ENCODE measurements around the gene ADAT3. TPM values are rescaled to one million over a fixed set of nuclear protein-coding genes. Genes with fewer than 3 reads are reported as not detected.

The ADAT3 gene
- polyA plus RNA-seq, 1 of the 3 experiments (the other 2 are of a cell fraction): 2.8 TPM

DNA sequence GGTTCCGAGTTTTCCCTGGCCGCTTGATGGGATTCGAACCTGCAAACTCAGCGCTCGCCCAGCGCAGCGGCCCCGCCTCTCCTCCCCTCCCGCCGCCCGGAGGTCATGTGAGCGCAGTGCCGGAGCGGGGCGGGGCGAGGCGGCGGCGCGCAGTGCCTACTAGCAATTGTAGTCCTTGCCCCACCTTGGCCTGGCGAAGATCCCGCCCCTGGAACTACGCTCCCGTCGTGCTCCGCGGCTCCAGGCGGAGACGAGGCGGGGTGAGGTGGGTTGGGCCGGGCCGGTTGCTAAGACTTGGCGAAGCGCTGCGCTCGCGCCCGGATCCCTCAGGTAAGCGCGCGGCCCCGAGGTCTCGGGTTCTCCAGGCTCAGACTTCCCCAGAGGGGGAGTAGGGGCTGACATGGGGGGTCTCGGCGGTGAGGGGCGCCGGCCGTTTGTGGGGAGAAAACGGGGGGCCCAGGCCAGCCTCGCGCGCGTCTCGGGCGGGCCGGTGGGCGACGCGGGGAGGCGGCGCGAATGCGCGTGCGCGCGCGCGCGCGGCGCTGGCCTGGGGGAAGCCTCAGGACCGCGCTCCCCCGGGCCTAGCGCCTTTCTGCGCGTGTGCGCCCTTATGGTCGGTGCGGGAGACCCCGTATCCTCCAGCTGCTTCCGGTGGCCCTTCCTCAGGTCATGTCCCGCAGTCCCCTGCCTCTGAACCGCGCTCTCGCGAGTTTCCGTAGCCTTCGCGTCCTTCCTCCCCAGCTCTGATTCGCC, at the start of gene ADAT3, which contains the start of gene SCAMP4 (continued):
- no peak for TF ChIP-seq RXRA (IDR thresholded peaks at IDR 0.05; ENCODE audit: borderline replicate concordance, low read depth)
- TF ChIP-seq RAD21 (IDR thresholded peaks at IDR 0.05; ENCODE audit: low read length): no peak
- TF ChIP-seq FOXM1 (IDR thresholded peaks at IDR 0.05; ENCODE audit: low read depth): no peak
- TF ChIP-seq SIN3A (IDR thresholded peaks at IDR 0.05; ENCODE audit: borderline replicate concordance, low read depth, low read length): peak; percentile 55; the same call in 1 of the 2 replicates
- peak; percentile 41; the same call in 1 of the 2 replicates for TF ChIP-seq RCOR1 (IDR thresholded peaks at IDR 0.05; ENCODE audit: low read length)
- no peak for TF ChIP-seq GATA2 (CRISPR knock-in tag; IDR thresholded peaks at IDR 0.05)
- TF ChIP-seq, protein P1, sequence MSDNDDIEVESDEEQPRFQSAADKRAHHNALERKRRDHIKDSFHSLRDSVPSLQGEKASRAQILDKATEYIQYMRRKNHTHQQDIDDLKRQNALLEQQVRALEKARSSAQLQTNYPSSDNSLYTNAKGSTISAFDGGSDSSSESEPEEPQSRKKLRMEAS (IDR thresholded peaks at IDR 0.05; ENCODE audit: low read depth): peak; percentile 63; the same call in 1 of the 2 replicates
- no peak for TF ChIP-seq MEF2A (IDR thresholded peaks at IDR 0.05; ENCODE audit: borderline replicate concordance, low read depth)
- no peak for TF ChIP-seq RFX5 (IDR thresholded peaks at IDR 0.05; ENCODE audit: low read length)
- no peak for TF ChIP-seq JUND (IDR thresholded peaks at IDR 0.05)
- TF ChIP-seq ELF1 (IDR thresholded peaks at IDR 0.05): peak; percentile 37; the same call in 1 of the 2 replicates
- no peak for TF ChIP-seq FOSL2 (IDR thresholded peaks at IDR 0.05; ENCODE audit: borderline replicate concordance, low read depth)
- no peak for TF ChIP-seq TCF12 (IDR thresholded peaks at IDR 0.05)
- TF ChIP-seq MXI1 (IDR thresholded peaks at IDR 0.05; ENCODE audit: low read depth, low read length): no peak; the same call in 1 of the 2 replicates
- TF ChIP-seq TEAD4 (IDR thresholded peaks at IDR 0.05; ENCODE audit: borderline replicate concordance, insufficient read depth): no peak

DNA sequence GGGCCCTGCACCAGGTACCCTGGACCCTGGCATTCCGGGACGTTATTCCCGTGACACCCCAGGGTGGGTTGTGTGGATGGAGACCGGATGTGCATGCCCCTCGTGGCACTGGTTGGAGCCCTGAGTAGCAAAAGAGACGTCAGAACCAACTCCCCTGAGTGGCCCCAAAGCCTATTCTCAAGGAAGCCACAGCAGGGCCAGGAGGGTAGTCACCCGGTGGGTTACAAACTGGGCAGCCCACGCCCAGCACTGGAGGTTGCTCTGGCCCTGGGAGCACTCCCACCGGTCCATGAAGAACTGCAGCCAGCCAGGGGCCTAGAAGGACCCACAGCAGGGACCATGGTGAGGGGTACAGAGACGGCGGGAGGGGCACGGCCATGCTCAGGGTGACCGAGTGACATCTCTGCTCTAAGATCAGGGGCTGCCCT, 49.4 kb upstream of the ADAT3 start:
- Histone ChIP-seq H3K79me2 (ENCODE audit: insufficient read depth) (peaks cover 97% of the 10 kb centered on the region), H2AFZ (ENCODE audit: low read depth) (no peak overlapping the region), H3K4me1 (ENCODE audit: control insufficient read depth in 1 of 2, insufficient read depth in 2 of 2, low read depth in 1 of 2, low read length in 1 of 2) (peaks cover 31 to 55% of the 10 kb centered on the region in 2 experiments; a peak in 3 of 4 replicates), H3K36me3 (replicated peaks in 1 of 2; ENCODE audit: control insufficient read depth in 1 of 2, insufficient read depth in 2 of 2, low read length in 1 of 2) (peaks cover 0 to 3% of the 10 kb centered on the region in 2 experiments), H3K9me3 (no peaks in the 10 kb centered on the region), H3K4me2 (peak overlapping the region; percentile 73), H3K4me3 (ENCODE audit: low read depth in 2 of 2, low read length in 1 of 2) (peak overlapping the region in 1 of 2 experiments; percentile 27; a peak in 2 of 4 replicates), H3F3A (replicated peaks; ENCODE audit: insufficient read depth) (peaks cover 12% of the 10 kb centered on the region), H3K9me2 (no peaks in the 10 kb centered on the region), H3K9ac (peak overlapping the region; percentile 47; the same call in 1 of the 2 replicates), H3K27ac (ENCODE audit: low read depth in 2 of 2, low read length in 1 of 2) (peak overlapping the region; percentile 46 to 87), H3K27me3 (ENCODE audit: insufficient read depth) (no peaks in the 10 kb centered on the region), H4K20me1 (ENCODE audit: insufficient read depth) (peaks cover 97% of the 10 kb centered on the region)
- TF ChIP-seq, protein P2, sequence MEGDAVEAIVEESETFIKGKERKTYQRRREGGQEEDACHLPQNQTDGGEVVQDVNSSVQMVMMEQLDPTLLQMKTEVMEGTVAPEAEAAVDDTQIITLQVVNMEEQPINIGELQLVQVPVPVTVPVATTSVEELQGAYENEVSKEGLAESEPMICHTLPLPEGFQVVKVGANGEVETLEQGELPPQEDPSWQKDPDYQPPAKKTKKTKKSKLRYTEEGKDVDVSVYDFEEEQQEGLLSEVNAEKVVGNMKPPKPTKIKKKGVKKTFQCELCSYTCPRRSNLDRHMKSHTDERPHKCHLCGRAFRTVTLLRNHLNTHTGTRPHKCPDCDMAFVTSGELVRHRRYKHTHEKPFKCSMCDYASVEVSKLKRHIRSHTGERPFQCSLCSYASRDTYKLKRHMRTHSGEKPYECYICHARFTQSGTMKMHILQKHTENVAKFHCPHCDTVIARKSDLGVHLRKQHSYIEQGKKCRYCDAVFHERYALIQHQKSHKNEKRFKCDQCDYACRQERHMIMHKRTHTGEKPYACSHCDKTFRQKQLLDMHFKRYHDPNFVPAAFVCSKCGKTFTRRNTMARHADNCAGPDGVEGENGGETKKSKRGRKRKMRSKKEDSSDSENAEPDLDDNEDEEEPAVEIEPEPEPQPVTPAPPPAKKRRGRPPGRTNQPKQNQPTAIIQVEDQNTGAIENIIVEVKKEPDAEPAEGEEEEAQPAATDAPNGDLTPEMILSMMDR (IDR thresholded peaks at IDR 0.05): no peak
- no peak for TF ChIP-seq TEAD4 (IDR thresholded peaks at IDR 0.05; ENCODE audit: borderline replicate concordance, insufficient read depth)
- no peak for TF ChIP-seq SIN3A (IDR thresholded peaks at IDR 0.05; ENCODE audit: borderline replicate concordance, low read depth, low read length)
- no peak for TF ChIP-seq FOXJ3 (CRISPR knock-in tag; IDR thresholded peaks at IDR 0.05)
- no peak for TF ChIP-seq EP300 (IDR thresholded peaks at IDR 0.05; ENCODE audit: borderline replicate concordance in 1 of 2, low read depth in 1 of 2, low read length in 1 of 2)
- no peak for TF ChIP-seq MEF2A (IDR thresholded peaks at IDR 0.05; ENCODE audit: borderline replicate concordance, low read depth)
- no peak for TF ChIP-seq TCF12 (IDR thresholded peaks at IDR 0.05)
- TF ChIP-seq MXI1 (IDR thresholded peaks at IDR 0.05; ENCODE audit: low read depth, low read length): no peak
- no peak for TF ChIP-seq SMC3 (IDR thresholded peaks at IDR 0.05; ENCODE audit: low read depth, low read length)
- TF ChIP-seq, protein P3, sequence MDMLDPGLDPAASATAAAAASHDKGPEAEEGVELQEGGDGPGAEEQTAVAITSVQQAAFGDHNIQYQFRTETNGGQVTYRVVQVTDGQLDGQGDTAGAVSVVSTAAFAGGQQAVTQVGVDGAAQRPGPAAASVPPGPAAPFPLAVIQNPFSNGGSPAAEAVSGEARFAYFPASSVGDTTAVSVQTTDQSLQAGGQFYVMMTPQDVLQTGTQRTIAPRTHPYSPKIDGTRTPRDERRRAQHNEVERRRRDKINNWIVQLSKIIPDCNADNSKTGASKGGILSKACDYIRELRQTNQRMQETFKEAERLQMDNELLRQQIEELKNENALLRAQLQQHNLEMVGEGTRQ (IDR thresholded peaks at IDR 0.05; ENCODE audit: borderline replicate concordance, low read depth, low read length): no peak
- no peak for TF ChIP-seq GATA2 (CRISPR knock-in tag; IDR thresholded peaks at IDR 0.05)
- no peak for TF ChIP-seq NFIC (IDR thresholded peaks at IDR 0.05; ENCODE audit: borderline replicate concordance)
- TF ChIP-seq, protein P4, sequence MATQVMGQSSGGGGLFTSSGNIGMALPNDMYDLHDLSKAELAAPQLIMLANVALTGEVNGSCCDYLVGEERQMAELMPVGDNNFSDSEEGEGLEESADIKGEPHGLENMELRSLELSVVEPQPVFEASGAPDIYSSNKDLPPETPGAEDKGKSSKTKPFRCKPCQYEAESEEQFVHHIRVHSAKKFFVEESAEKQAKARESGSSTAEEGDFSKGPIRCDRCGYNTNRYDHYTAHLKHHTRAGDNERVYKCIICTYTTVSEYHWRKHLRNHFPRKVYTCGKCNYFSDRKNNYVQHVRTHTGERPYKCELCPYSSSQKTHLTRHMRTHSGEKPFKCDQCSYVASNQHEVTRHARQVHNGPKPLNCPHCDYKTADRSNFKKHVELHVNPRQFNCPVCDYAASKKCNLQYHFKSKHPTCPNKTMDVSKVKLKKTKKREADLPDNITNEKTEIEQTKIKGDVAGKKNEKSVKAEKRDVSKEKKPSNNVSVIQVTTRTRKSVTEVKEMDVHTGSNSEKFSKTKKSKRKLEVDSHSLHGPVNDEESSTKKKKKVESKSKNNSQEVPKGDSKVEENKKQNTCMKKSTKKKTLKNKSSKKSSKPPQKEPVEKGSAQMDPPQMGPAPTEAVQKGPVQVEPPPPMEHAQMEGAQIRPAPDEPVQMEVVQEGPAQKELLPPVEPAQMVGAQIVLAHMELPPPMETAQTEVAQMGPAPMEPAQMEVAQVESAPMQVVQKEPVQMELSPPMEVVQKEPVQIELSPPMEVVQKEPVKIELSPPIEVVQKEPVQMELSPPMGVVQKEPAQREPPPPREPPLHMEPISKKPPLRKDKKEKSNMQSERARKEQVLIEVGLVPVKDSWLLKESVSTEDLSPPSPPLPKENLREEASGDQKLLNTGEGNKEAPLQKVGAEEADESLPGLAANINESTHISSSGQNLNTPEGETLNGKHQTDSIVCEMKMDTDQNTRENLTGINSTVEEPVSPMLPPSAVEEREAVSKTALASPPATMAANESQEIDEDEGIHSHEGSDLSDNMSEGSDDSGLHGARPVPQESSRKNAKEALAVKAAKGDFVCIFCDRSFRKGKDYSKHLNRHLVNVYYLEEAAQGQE (IDR thresholded peaks at IDR 0.05; ENCODE audit: low read depth, low read length): no peak
- no peak for DNase-seq
- CTCF ChIA-PET: interaction anchor here (0.6 to 2.4 kb wide), 7 partner anchors 9 to 884 kb away, joined by 3 to 15 read pairs (median 3); no protein-coding TSS in a partner anchor
- WGBS (ENCODE audit: low lambda C conversion rate): 50% methylated on average over 9 of the region's 13 CpGs
- POLR2A ChIA-PET: interaction anchor here (1.0 kb wide), 1 partner anchor 9 kb away, joined by 3 read pairs; no protein-coding TSS in a partner anchor
